Aorta (tissue), 5 donors: Measurements from ENCODE around the gene PIGK. TPM values are rescaled to one million over a fixed set of nuclear protein-coding genes. Genes with fewer than 3 reads are reported as not detected.

Experiments
- ATAC-seq: fragments of 200-7000 bp; cut with Tn5 transposase; one replicate; pipeline ENCODE4 v1.9.1; 2022; ENCODE audit warnings: moderate library complexity; ENCODE audit not compliant: low FRiP score
- DNase-seq, 2 donors: peaks; one replicate each; pipeline ENCODE4 v3.0.0-alpha.2; 2020
- H3K27ac ChIP-seq, 2 donors: one replicate each; pipeline ENCODE4 v1.5.1; 2013; ENCODE audit warnings: low read length in 2 of 2, mild to moderate bottlenecking in 2 of 2, moderate library complexity in 2 of 2, control low read depth in 1 of 2, inconsistent platforms in 1 of 2, low read depth in 1 of 2
- H3K27me3 ChIP-seq, 2 donors: one replicate each; pipeline ENCODE4 v1.6.1; 2013; ENCODE audit warnings: control low read depth in 1 of 2, low read length in 1 of 2, mild to moderate bottlenecking in 1 of 2, moderate library complexity in 1 of 2; ENCODE audit not compliant: insufficient read depth in 2 of 2, control insufficient read depth in 1 of 2
- H3K36me3 ChIP-seq, 2 donors: one replicate each; pipeline ENCODE4 v1.6.1; 2013; ENCODE audit warnings: control low read depth in 1 of 2, low read length in 1 of 2, mild to moderate bottlenecking in 1 of 2; ENCODE audit not compliant: insufficient read depth in 2 of 2, control insufficient read depth in 1 of 2
- H3K4me1 ChIP-seq, 2 donors: one replicate each; pipeline ENCODE4 v1.6.1; 2013; ENCODE audit warnings: low read length in 2 of 2, control low read depth in 1 of 2, mild to moderate bottlenecking in 1 of 2, moderate library complexity in 1 of 2; ENCODE audit not compliant: insufficient read depth in 2 of 2, control insufficient read depth in 1 of 2
- H3K4me3 ChIP-seq, 2 donors: one replicate each; pipeline ENCODE4 v1.5.1; 2013; ENCODE audit warnings: low read length in 2 of 2, control low read depth in 1 of 2, mild to moderate bottlenecking in 1 of 2
- H3K9me3 ChIP-seq: one replicate; pipeline ENCODE4 v1.6.1; 2013; ENCODE audit warnings: mild to moderate bottlenecking, low read length; ENCODE audit not compliant: control insufficient read depth
- WGBS, 2 donors: extraction: QIAGEN DNeasy Blood & Tissue Kit; methylation state at CpG; one replicate each; pipeline ENCODE4 v1.1.7; 2013; 5-methylcytosine and 5-hydroxymethylcytosine counted together
- intact Hi-C, 2 donors: fragments of 100-400 bp; cut with DNase I; formaldehyde crosslinking; loops; one replicate each; pipeline versions ENCODE4 v1.14.2 to v1.15.0; 2022
- polyA plus RNA-seq, 2 donors: library from polyadenylated mRNA; stranded (reverse); fragments of 200-250 nt; gene quantifications; one replicate each; pipeline ENCODE4 v1.2.3, GENCODE V29; 2013
- total RNA-seq, 2 donors: library from RNA; stranded (reverse); fragmentation: NEBNext Ultra II Directional; extraction: Animal tissue kit (Norgen Biotek cat#: 25700); gene quantifications; one replicate each; pipeline ENCODE4 v1.2.1, GENCODE V29; 2021
- donor health status: healthy with polysubstance abuse.
- donor health status: Bipolar disorder and iron deficiency.
- donor health status: DM: no; HTN: no; CAD: no.
- donor health status: DM: no; HTN: no; CAD: no.
- donor health status: DM: yes; HTN: yes; CAD: no.

PIGK gene
- total and polyA plus RNA-seq, 4 donors = 21.3 to 33.2 (median 30.7) TPM

DNA sequence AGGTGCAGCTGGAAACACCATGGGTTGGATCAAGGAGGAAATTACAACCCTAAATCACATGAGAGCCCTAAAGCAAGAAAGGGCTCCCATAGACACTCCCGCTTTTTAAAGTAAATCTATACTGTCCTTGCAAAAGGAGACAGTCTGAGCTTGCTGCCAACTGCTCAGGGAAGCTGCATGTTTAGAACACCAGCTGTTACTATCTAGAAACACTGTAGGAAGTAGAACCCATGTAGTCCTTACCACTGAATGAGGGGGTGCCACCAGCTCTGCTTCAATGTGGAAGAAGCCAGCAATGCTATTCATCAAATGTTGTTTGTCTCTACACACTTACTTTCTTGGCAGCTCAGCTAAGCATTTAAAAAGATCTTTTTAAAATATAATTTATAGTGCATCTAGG, 79.8 kb downstream of the PIGK start:
- Histone ChIP-seq H3K27ac (no peak overlapping the region), H3K9me3 (no peaks in the 10 kb centered on the region), H3K36me3 (peaks cover 0 to 1% of the 10 kb centered on the region in 2 donors), H3K27me3 (no peaks in the 10 kb centered on the region), H3K4me3 (no peak overlapping the region), H3K4me1 (no peaks in the 10 kb centered on the region)
- intact Hi-C loops = no loop called here
- ATAC-seq = no peak
- DNase-seq = no peak
- 96 to 99% methylated on average over 1 of the region's 1 CpG for WGBS, 2 donors

DNA sequence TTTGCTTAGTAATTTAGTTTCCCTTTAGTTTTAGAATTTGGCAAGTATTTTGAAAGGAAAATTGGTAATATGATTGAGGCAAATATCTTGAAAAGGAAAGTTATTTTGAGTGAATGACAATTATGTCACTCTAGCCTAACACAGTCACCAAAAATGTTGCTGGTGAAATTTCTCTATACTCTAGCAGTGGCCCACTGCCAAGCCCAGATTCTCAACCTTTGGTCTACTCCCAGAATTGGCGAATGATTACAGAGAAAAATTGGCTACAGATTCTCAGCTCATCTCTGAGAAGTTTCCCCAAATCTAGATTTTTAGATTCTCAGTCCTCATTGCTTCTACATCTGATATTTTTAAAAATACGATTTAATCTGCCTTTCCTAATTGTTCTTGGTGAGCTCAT, 84.9 kb downstream of the PIGK start:
- intact Hi-C loops = loop anchor here in 1 of 2 donors (5.0 kb wide), 1 partner anchor 1147 kb away; no protein-coding TSS in a partner anchor
- H3K9me3 ChIP-seq = no peaks in the 10 kb centered on the region
- H3K27me3 ChIP-seq = no peaks in the 10 kb centered on the region
- no peaks in the 10 kb centered on the region for H3K36me3 ChIP-seq
- no peak for ATAC-seq
- 89 to 91% methylated on average over 2 of the region's 2 CpGs for WGBS, 2 donors
- H3K4me1 ChIP-seq = no peaks in the 10 kb centered on the region
- H3K27ac ChIP-seq = no peak overlapping the region
- DNase-seq = no peak
- no peak overlapping the region for H3K4me3 ChIP-seq

DNA sequence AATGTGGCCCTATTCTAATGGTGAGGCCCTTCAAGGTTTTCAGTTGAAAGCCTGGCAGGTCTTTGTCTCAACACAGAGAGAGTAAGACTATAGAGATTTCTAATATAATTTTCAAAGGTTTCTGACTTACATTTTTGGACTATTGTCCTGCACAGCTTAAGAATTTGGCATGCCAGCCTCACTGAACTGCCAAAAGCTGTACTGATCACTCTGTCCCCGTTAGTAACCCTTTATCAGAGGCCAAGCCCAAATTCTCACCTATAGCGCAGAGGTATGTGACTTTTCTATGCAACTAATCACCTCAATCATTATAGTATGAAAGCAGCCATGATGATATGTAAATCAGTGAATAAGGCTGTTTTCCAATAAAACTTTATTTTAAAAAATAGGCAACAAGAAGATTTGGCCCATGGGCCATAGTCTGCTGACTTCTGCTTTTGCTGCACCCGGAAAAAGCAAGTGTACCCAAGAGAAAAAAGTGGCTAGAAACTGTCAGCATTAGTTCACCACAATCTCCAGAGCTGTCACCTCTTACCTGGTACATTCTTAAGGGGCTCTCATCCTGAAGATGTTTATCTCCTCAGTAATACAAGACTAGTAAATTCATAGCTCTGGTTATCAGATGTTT, 85.4 kb downstream of the PIGK start:
- ATAC-seq (no peak), DNase-seq (no peak)
- H3K27me3 ChIP-seq = no peaks in the 10 kb centered on the region
- H3K4me1 ChIP-seq = no peaks in the 10 kb centered on the region
- H3K27ac ChIP-seq = no peak overlapping the region
- 79 to 81% methylated on average over 3 of the region's 3 CpGs for WGBS, 2 donors
- no peaks in the 10 kb centered on the region for H3K36me3 ChIP-seq
- intact Hi-C loops = loop anchor here in 1 of 2 donors (5.0 kb wide), 1 partner anchor 1147 kb away; no protein-coding TSS in a partner anchor
- no peaks in the 10 kb centered on the region for H3K9me3 ChIP-seq
- no peak overlapping the region for H3K4me3 ChIP-seq

DNA sequence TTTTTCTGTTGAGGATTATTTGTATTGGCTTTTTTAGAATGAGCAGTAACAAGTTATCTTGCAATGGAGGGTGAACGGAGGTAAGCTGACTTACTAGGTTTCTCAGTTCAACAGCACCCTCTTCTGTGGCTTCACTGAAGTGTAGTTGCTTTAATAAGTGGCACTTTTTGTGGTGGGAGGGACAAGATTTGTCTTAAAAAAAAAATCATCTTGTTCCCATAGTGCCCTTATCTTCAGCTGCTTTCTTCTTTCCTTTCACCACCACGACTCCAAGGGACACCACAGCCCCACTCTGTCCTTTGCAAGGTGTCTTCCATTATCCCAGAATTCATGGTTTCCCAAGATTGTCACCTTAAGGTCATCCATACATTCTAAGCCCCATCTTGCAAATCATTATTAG, 92.9 kb downstream of the PIGK start:
- intact Hi-C loops = loop anchor here (2.0 to 10.0 kb wide), 4 partner anchors 794 to 1132 kb away; no protein-coding TSS in a partner anchor

DNA sequence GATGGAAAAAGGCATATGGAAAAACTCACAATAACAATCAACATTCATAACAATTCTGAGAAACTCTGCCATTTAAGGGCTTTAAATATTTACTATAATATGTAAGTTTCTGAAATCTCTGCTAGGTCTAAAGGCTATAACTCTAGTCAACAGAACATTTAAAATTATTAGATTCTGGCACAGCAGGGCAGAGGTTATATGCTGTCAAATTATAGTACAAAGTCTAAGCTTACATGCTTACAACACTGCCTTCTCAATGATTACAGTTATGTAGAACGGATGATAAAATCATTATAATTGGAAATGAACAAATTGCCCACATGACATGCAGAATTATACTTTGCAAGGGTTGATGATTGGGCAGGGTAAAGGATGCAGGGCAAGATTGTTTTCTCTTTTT, 97.7 kb downstream of the PIGK start:
- DNase-seq (no peak), ATAC-seq (no peak)
- H3K9me3 ChIP-seq = no peaks in the 10 kb centered on the region
- WGBS, 2 donors = 86 to 88% methylated on average over 1 of the region's 1 CpG
- no peak overlapping the region for H3K4me3 ChIP-seq
- intact Hi-C loops = loop anchor here (5.0 to 10.0 kb wide), 2 partner anchors 969 to 1127 kb away; no protein-coding TSS in a partner anchor
- H3K27me3 ChIP-seq = no peaks in the 10 kb centered on the region
- H3K4me1 ChIP-seq = no peaks in the 10 kb centered on the region
- H3K36me3 ChIP-seq = no peaks in the 10 kb centered on the region
- H3K27ac ChIP-seq = no peak overlapping the region

More for the DNA sequence above, 92.9 kb downstream of the PIGK start:
- ATAC-seq (no peak), DNase-seq (no peak)
- no peaks in the 10 kb centered on the region for H3K4me1 ChIP-seq
- H3K4me3 ChIP-seq = no peak overlapping the region
- H3K27me3 ChIP-seq = no peaks in the 10 kb centered on the region
- H3K27ac ChIP-seq = no peak overlapping the region
- WGBS, 2 donors = 1% methylated on average over 2 of the region's 2 CpGs
- H3K36me3 ChIP-seq = no peaks in the 10 kb centered on the region
- H3K9me3 ChIP-seq = no peaks in the 10 kb centered on the region

DNA sequence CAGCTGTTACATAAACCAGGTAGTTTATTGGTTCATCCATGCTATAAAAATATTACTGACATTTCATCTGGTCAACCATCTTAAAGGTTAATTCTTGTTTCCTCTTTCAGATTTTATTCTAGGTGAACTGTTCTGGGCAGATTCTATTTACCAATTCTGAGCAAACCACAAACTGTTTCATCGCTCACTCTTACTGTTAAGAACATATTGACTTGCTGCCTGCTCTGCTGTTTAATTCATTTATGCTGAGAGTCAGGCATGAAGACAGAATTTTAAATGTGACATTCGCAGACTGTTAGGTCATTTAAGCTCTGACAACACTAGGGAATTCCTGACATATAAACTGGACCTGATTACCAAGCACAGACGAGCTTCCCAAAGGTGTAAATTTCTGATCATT, 98.3 kb downstream of the PIGK start:
- H3K27me3 ChIP-seq = no peaks in the 10 kb centered on the region
- H3K9me3 ChIP-seq = no peaks in the 10 kb centered on the region
- H3K27ac ChIP-seq = no peak overlapping the region
- H3K4me1 ChIP-seq = no peaks in the 10 kb centered on the region
- ATAC-seq (no peak), DNase-seq (no peak)
- no peak overlapping the region for H3K4me3 ChIP-seq
- intact Hi-C loops = loop anchor here (5.0 to 10.0 kb wide), 2 partner anchors 969 to 1126 kb away; no protein-coding TSS in a partner anchor
- WGBS, 2 donors = 65 to 81% methylated on average over 3 of the region's 3 CpGs
- no peaks in the 10 kb centered on the region for H3K36me3 ChIP-seq

DNA sequence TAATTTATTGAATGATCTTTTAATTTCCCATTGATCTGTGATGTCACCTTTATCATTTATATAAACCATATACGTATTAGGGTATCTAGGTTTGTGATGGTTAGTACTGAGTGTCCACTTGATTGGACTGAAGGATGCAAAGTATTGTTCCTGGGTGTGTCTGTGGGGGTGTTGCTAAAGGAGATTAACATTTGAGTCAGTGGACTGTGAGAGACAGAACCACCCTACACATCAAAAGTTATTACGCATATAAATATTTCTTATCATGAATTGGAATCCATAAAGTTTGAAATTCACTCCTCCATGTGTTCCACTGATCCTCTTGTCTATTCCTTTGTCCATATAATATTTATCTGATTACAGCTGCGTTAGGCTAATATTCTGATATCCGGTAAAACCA, 100.5 kb downstream of the PIGK start:
- Histone ChIP-seq H3K27me3 (no peaks in the 10 kb centered on the region), H3K4me3 (no peak overlapping the region), H3K27ac (no peak overlapping the region), H3K9me3 (no peaks in the 10 kb centered on the region), H3K36me3 (no peaks in the 10 kb centered on the region), H3K4me1 (no peaks in the 10 kb centered on the region)
- no peak for ATAC-seq
- intact Hi-C loops = no loop called here
- WGBS, 2 donors = 84 to 92% methylated on average over 4 of the region's 4 CpGs
- DNase-seq = no peak

DNA sequence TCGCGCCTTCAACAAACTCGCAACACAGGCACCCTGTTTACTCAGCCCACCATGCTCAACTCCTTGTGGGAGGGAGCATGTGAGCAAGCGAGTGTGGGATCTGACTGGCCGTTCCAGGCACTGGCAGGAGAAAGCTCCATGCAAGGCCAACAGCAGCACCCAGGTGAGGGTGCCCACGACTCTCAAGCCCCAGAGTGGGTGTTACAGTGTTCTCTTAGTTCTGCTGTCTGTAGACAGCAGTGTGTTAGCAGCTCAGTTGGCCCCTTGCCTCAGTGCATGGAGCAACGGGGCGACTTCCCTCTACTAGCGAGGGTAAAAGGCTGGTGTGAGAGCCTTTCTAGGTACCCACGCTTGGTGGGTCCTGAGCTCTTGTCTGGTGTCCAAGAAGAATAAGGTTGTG, 114.6 kb downstream of the PIGK start:
- DNase-seq (peak in 1 of 2 donors; percentile 61), ATAC-seq (no peak)
- Histone ChIP-seq H3K4me1 (no peaks in the 10 kb centered on the region), H3K27me3 (no peaks in the 10 kb centered on the region), H3K27ac (no peak overlapping the region), H3K4me3 (no peak overlapping the region), H3K36me3 (peaks cover 0 to 1% of the 10 kb centered on the region in 2 donors), H3K9me3 (no peaks in the 10 kb centered on the region)
- intact Hi-C loops = no loop called here
- 95 to 96% methylated on average over 10 of the region's 10 CpGs for WGBS, 2 donors

DNA sequence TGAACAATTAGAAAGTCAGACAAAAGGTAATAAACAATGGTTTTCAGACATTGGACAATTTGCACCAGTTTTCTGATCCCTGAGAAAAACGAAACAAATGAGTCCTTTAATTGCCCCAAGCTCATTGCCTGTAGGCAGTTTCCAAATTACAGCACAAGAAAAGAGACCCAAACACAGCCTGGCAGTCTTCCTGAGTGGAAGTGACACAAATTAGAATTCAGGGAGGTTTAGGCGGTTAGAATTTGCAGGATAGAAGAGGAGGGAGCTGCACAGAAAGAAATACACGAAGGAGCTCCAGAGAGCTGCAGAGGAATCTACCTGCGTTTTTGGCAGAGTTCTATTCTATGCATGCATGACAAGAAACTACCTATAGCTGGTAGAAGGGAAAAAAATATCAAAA, 115.7 kb downstream of the PIGK start:
- Histone ChIP-seq H3K4me3 (no peak overlapping the region), H3K27me3 (no peaks in the 10 kb centered on the region), H3K36me3 (peaks cover 0 to 1% of the 10 kb centered on the region in 2 donors), H3K27ac (no peak overlapping the region), H3K4me1 (no peaks in the 10 kb centered on the region), H3K9me3 (no peaks in the 10 kb centered on the region)
- 82 to 83% methylated on average over 4 of the region's 4 CpGs for WGBS, 2 donors
- intact Hi-C loops = no loop called here
- ATAC-seq (no peak), DNase-seq (no peak)
